Activated naive CD8-positive, alpha-beta T cell treated with anti-CD3 and anti-CD28 coated beads, Interleukin-2, amount 10 ng/mL, durations not matched to agents 7 days and 5 days (primary cell): ENCODE data around the gene CARD9. TPM values are rescaled to one million over a fixed set of nuclear protein-coding genes. Genes with fewer than 3 reads are reported as not detected.

ENCODE experiments used
- ATAC-seq: fragments of 150-1000 bp; cut with Tn5 transposase; one replicate; pipeline ENCODE4 v1.10.0; 2021; ENCODE audit warnings: low read depth, moderate library complexity
- POLR2A ChIA-PET: fragments of 350-600 bp; sonication (Branson Sonifier 250); formaldehyde crosslinking; loops from one replicate; lab custom pipeline; 2021; ENCODE audit warnings: antibody characterized with exemption; lab: Charles Lee
- DNase-seq: peaks from one replicate; pipeline ENCODE4 v3.0.0; 2021
- H3K27ac Mint-ChIP-seq: one replicate; pipeline ENCODE4 v1.8.0; 2022; ENCODE audit warnings: mild to moderate bottlenecking, mixed read lengths
- H3K27me3 Mint-ChIP-seq: one replicate; pipeline ENCODE4 v1.8.0; 2022; ENCODE audit warnings: mild to moderate bottlenecking, moderate library complexity, mixed read lengths
- H3K36me3 Mint-ChIP-seq: one replicate; pipeline ENCODE4 v1.8.0; 2021; ENCODE audit warnings: mild to moderate bottlenecking, mixed read lengths
- H3K4me1 Mint-ChIP-seq: one replicate; pipeline ENCODE4 v1.8.0; 2021; ENCODE audit warnings: mixed read lengths
- H3K4me3 Mint-ChIP-seq: one replicate; pipeline ENCODE4 v1.8.0; 2022; ENCODE audit warnings: mild to moderate bottlenecking, moderate library complexity, mixed read lengths
- H3K9me3 Mint-ChIP-seq: one replicate; pipeline ENCODE4 v1.8.0; 2021; ENCODE audit warnings: mixed read lengths
- total RNA-seq, 2 experiments: library from RNA; stranded (reverse); gene quantifications; one replicate each; pipeline ENCODE4 v1.2.3, GENCODE V29; 2021

The CARD9 gene
- total RNA-seq, 2 experiments from 2014 or later: 0.45 to 0.61 TPM

DNA sequence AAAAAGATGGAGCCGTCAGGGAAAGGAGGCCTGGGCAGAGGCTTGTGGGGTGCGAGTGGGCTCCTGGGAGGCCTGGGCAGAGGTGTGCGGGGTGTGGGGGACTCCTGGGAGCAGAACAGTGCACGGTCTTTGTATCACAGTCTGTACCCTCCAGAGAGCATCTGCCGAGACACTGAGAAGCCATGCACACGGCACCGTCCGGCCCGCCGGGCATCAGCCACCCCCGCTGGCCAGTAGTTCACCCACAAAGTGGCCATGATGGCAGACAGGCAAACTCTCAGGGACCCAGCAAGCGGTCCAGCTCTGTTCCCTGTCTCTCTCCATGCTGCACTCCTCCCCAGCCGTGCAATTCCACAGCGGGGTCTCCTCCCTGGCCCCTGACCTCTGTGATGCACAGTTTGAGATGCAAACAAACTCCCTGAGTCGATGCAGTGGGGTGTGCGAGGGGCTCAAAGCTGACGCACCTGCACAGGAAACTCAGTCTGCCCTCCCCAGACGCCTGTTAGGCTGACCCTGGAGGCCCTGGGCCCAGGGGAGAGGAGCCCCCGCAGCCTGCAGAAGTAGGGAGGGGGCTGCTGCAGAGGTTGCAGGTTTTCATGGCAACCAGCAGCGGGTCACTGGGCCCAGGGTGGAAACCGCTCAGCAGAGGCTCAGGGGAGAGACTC is 55.2 kb downstream of the CARD9 start:
- ATAC-seq (no peak), DNase-seq (no peak)
- POLR2A ChIA-PET: no interaction called here
- Mint-ChIP-seq H3K27ac (no peak overlapping the region), H3K4me3 (no peak overlapping the region), H3K4me1 (peaks cover 5% of the 10 kb centered on the region), H3K36me3 (peaks cover 2% of the 10 kb centered on the region), H3K9me3 (peaks cover 15% of the 10 kb centered on the region), H3K27me3 (no peaks in the 10 kb centered on the region)

DNA sequence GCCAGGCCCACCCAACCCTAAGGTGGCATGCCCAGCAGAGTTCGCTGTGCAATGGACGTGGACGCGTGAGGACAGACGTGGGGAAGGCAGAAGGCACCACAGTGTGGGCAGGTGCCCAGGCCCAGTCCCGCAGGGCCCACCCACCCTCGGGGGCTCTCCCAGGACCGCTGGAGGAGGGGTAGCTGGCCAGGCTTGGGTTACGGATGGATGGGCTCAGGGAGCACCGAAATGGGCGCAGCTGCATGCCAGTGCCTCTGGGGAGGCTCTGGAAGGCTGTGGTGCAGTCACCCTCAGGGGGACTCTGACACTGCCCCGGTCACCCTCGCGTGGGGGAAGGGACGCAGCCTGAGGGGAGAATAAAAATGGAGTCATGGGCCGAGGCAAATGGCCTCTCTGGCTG is 55.8 kb downstream of the CARD9 start:
- peaks cover 5% of the 10 kb centered on the region for H3K4me1 Mint-ChIP-seq
- H3K27me3 Mint-ChIP-seq: no peaks in the 10 kb centered on the region
- H3K9me3 Mint-ChIP-seq: peaks cover 15% of the 10 kb centered on the region
- ATAC-seq (no peak), DNase-seq (no peak)
- POLR2A ChIA-PET: no interaction called here
- H3K4me3 Mint-ChIP-seq: no peak overlapping the region
- H3K27ac Mint-ChIP-seq: no peak overlapping the region
- H3K36me3 Mint-ChIP-seq: peaks cover 2% of the 10 kb centered on the region

GRCh38 chr9:136316896-136317676 is 56.4 kb downstream of the CARD9 start:
- DNase-seq (no peak), ATAC-seq (no peak)
- H3K27ac Mint-ChIP-seq: no peak overlapping the region
- peaks cover 5% of the 10 kb centered on the region for H3K4me1 Mint-ChIP-seq
- H3K9me3 Mint-ChIP-seq: peaks cover 15% of the 10 kb centered on the region
- H3K27me3 Mint-ChIP-seq: no peaks in the 10 kb centered on the region
- H3K4me3 Mint-ChIP-seq: no peak overlapping the region
- POLR2A ChIA-PET: no interaction called here
- peaks cover 2% of the 10 kb centered on the region for H3K36me3 Mint-ChIP-seq

- no peak overlapping the region for H3K4me3 Mint-ChIP-seq
- H3K27ac Mint-ChIP-seq: no peak overlapping the region
- POLR2A ChIA-PET: no interaction called here
- peaks cover 5% of the 10 kb centered on the region for H3K4me1 Mint-ChIP-seq
- H3K9me3 Mint-ChIP-seq: peaks cover 15% of the 10 kb centered on the region
- no peaks in the 10 kb centered on the region for H3K27me3 Mint-ChIP-seq
- peaks cover 2% of the 10 kb centered on the region for H3K36me3 Mint-ChIP-seq
- no peak for ATAC-seq
- DNase-seq: no peak
Measured at GRCh38 chr9:136316271-136316751, 57.2 kb downstream of the CARD9 start.

GRCh38 chr9:136314944-136315343 is 58.5 kb downstream of the CARD9 start:
- Mint-ChIP-seq H3K27me3 (no peaks in the 10 kb centered on the region), H3K36me3 (peaks cover 2% of the 10 kb centered on the region), H3K9me3 (peaks cover 15% of the 10 kb centered on the region), H3K27ac (no peak overlapping the region), H3K4me3 (no peak overlapping the region), H3K4me1 (peaks cover 5% of the 10 kb centered on the region)
- POLR2A ChIA-PET: no interaction called here
- DNase-seq: no peak
- no peak for ATAC-seq

- no peaks in the 10 kb centered on the region for H3K27me3 Mint-ChIP-seq
Measured at GRCh38 chr9:136314056-136314416, 59.4 kb downstream of the CARD9 start.

More at GRCh38 chr9:136314056-136314416, 59.4 kb downstream of the CARD9 start:
- Mint-ChIP-seq H3K4me1 (peaks cover 5% of the 10 kb centered on the region), H3K9me3 (peaks cover 15% of the 10 kb centered on the region), H3K36me3 (peaks cover 2% of the 10 kb centered on the region), H3K4me3 (no peak overlapping the region), H3K27ac (no peak overlapping the region)
- POLR2A ChIA-PET: no interaction called here
- ATAC-seq (no peak), DNase-seq (no peak)

Other genes with a start within 250 kb of the CARD9 start
- gene LHX3, start 168.5 kb downstream of the CARD9 start, total RNA-seq: not detected
- 10 to 100 TPM; 12.4 to 12.8 TPM for gene QSOX2, start 127.9 kb downstream of the CARD9 start, total RNA-seq
- gene CCDC187, start 69.6 kb downstream of the CARD9 start, total RNA-seq: not detected
- gene GPSM1, start 46.1 kb downstream of the CARD9 start, total RNA-seq: 1 to 10 TPM; 5.0 to 6.0 TPM
- 10 to 100 TPM; 15.4 to 17.0 TPM for gene DNLZ, start 9.9 kb downstream of the CARD9 start, total RNA-seq
- gene SNAPC4, start 26.5 kb upstream of the CARD9 start, total RNA-seq: 1 to 10 TPM; 9.6 to 9.9 TPM
- gene ENTR1, start 36.9 kb upstream of the CARD9 start, total RNA-seq: 10 to 100 TPM; 55.5 to 56.2 TPM
- 10 to 100 TPM; 60.6 to 65.6 TPM for gene PMPCA, start 37.0 kb upstream of the CARD9 start, total RNA-seq
- gene INPP5E, start 66.2 kb upstream of the CARD9 start, total RNA-seq: 10 to 100 TPM; 22.8 to 23.0 TPM
- 10 to 100 TPM; 88.0 to 90.2 TPM for gene SEC16A, start 109.4 kb upstream of the CARD9 start, total RNA-seq
- 10 to 100 TPM; 67.0 to 70.2 TPM for gene NOTCH1, start 172.4 kb upstream of the CARD9 start, total RNA-seq